MM.1S (cell line): ENCODE results near the gene CHCHD6.

Experiments used
- EZH2 ChIP-seq: fragments of 300-600 bp; sonication (generic); optimal IDR thresholded peaks from 2 replicates; pipeline ENCODE3; 2017; ENCODE audit warnings: low read depth, mild to moderate bottlenecking, antibody characterized with exemption, low read length, mixed read lengths
- EZH2phosphoT487 ChIP-seq: fragments of 300-600 bp; sonication (generic); IDR thresholded peaks from 2 replicates; pipeline ENCODE4 v1.6.1; 2018; ENCODE audit warnings: antibody characterized with exemption, low read length
- TF ChIP-seq, protein P1 (sequence below): fragments of 300-600 bp; sonication (generic); IDR thresholded peaks from 2 replicates; pipeline ENCODE4 v1.5.1; 2016; ENCODE audit warnings: antibody characterized with exemption, low read length, mixed read lengths

DNA sequence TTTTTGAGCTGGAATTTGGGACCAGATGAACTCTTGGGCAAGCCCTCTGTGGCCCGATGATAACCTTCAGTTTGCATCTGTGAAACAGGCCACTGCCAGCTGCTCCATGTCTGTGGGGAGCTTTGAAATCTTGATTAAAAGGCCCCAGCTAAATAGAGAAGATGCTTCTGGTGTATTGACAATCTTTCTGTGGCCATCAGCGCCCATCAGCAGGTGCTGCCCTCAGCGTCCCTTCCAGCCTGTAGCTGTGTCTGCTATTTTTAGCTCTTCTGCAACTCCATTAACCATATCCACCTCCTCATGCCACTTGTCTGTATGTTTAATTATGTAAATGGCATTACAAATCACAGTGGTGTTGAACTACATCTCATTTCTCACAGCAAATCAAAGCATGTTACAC lies 54.0 kb downstream of the CHCHD6 start:
- TF ChIP-seq, protein P1, sequence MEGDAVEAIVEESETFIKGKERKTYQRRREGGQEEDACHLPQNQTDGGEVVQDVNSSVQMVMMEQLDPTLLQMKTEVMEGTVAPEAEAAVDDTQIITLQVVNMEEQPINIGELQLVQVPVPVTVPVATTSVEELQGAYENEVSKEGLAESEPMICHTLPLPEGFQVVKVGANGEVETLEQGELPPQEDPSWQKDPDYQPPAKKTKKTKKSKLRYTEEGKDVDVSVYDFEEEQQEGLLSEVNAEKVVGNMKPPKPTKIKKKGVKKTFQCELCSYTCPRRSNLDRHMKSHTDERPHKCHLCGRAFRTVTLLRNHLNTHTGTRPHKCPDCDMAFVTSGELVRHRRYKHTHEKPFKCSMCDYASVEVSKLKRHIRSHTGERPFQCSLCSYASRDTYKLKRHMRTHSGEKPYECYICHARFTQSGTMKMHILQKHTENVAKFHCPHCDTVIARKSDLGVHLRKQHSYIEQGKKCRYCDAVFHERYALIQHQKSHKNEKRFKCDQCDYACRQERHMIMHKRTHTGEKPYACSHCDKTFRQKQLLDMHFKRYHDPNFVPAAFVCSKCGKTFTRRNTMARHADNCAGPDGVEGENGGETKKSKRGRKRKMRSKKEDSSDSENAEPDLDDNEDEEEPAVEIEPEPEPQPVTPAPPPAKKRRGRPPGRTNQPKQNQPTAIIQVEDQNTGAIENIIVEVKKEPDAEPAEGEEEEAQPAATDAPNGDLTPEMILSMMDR = no peak
- TF ChIP-seq EZH2 (no peak), EZH2phosphoT487 (no peak)
